Right cardiac atrium (tissue), 5 donors: ENCODE results near the gene PCGF5. TPM values are rescaled to one million over a fixed set of nuclear protein-coding genes. Genes with fewer than 3 reads are reported as not detected.
"Not testable (repeated sequence)": the region's sequence is repeated elsewhere in the genome, so short reads cannot be mapped to it uniquely, and the experiment has no call there.

Experiments used
- ATAC-seq, 2 donors: fragments of 200-7000 bp; cut with Tn5 transposase; one replicate each; pipeline versions ENCODE4 v1.8.0 to v1.9.1; 2020; ENCODE audit warnings: moderate library complexity in 2 of 2, mild to moderate bottlenecking in 1 of 2
- DNase-seq, 3 donors: peaks; one replicate each; pipeline ENCODE4 v3.0.0-alpha.2; 2020
- H3K27ac ChIP-seq: one replicate; pipeline ENCODE4 v1.5.1; 2013; ENCODE audit warnings: mild to moderate bottlenecking, low read length, control low read depth, moderate library complexity
- H3K27me3 ChIP-seq: one replicate; pipeline ENCODE4 v1.6.1; 2013; ENCODE audit not compliant: control insufficient read depth, insufficient read depth
- H3K4me1 ChIP-seq: one replicate; pipeline ENCODE4 v1.6.1; 2013; ENCODE audit warnings: low read length; ENCODE audit not compliant: control insufficient read depth, insufficient read depth
- H3K4me3 ChIP-seq: one replicate; pipeline ENCODE4 v1.5.1; 2013; ENCODE audit warnings: low read length, control low read depth
- H3K9me3 ChIP-seq: one replicate; pipeline ENCODE4 v1.6.1; 2013; ENCODE audit warnings: low read length; ENCODE audit not compliant: control insufficient read depth
- WGBS: extraction: QIAGEN DNeasy Blood & Tissue Kit; methylation state at CpG from one replicate; pipeline ENCODE4 v1.1.7; 2013; 5-methylcytosine and 5-hydroxymethylcytosine counted together
- intact Hi-C, 4 donors: fragments of 100-400 bp; cut with DNase I; formaldehyde crosslinking; loops; one replicate each; pipeline versions ENCODE4 v1.11.0 to v1.14.0; 2022 to 2023
- long read RNA-seq, 4 donors: library from polyadenylated mRNA; unstranded; transcript quantifications; one replicate each; pipeline ENCODE4 v2.0.0, GENCODE V29; 2020 to 2021
- polyA plus RNA-seq: library from polyadenylated mRNA; stranded (reverse); fragments of 200-250 nt; gene quantifications from one replicate; pipeline ENCODE4 v1.2.3, GENCODE V29; 2013
- total RNA-seq, 4 donors: library from RNA; stranded (reverse); fragmentation: NEBNext Ultra II Directional; extraction: Animal tissue kit (Norgen Biotek cat#: 25700); gene quantifications; one replicate each; pipeline ENCODE4 v1.2.1, GENCODE V29; 2021
- donor health status: healthy with polysubstance abuse.
- donor health status: DM: no; HTN: yes; CAD: no.
- donor health status: DM: no; HTN: no; CAD: no.
- donor health status: DM: no; HTN: yes; CAD: no; lungs with severe emphysema.
- donor health status: DM: yes; HTN: yes; CAD: no.

The PCGF5 gene
- 10 to 100 TPM; 55.1 to 77.1 (median 59.6) TPM for total RNA-seq
- 40.2 TPM for polyA plus RNA-seq
- long read RNA-seq, donor 1, full-length matches to known transcripts: 40 of 75 reads
- long read RNA-seq, donor 1, partial matches to known transcripts: 7 of 75 reads
- long read RNA-seq, donor 1, other reads (novel, unspliced or antisense): 28 of 75 reads
- long read RNA-seq, donor 2, full-length matches to known transcripts: 16 of 28 reads
- long read RNA-seq, donor 2, partial matches to known transcripts: 1 of 28 reads
- long read RNA-seq, donor 2, other reads (novel, unspliced or antisense): 11 of 28 reads
- long read RNA-seq, donor 3, full-length matches to known transcripts: 76 of 130 reads
- long read RNA-seq, donor 3, partial matches to known transcripts: 13 of 130 reads
- long read RNA-seq, donor 3, other reads (novel, unspliced or antisense): 41 of 130 reads
- long read RNA-seq, donor 4, full-length matches to known transcripts: 22 of 37 reads
- long read RNA-seq, donor 4, partial matches to known transcripts: 0 of 37 reads
- long read RNA-seq, donor 4, other reads (novel, unspliced or antisense): 15 of 37 reads

DNA sequence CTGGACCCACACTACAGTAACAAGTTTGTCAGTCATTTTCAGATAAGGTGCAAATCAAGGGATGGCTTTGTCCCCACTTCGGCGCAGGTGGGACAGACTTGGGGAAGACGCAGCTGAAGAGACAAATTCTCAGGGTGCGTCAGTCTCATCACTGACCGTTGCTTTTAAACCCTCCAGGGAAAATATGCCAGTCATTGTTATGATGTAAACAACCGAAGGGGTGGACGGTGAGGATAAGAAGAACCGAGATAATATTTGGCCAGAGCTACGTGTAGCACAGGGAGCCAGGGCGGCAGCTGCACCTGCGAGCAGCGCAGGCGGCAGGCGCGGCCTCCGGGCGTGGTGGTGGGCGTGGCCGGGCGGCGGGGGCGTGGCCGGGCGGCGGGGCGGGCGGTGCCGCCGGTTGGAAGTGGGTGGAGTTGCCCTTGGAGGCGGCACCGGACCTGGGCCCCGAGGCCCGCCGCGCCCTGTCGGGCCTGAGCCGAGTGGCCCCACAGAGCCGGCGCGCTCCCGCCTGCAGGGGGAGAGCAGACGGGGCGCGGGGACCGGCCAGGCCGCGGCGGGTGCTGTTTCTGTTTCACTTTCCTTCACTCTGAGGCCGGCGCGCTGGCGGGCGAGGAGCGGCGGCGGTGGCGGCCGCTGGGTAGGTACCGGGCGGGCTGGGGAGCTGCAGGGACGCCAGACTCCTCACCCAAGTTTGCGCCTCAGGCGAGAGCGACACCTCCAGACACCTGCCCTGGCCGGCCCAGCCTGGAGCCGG is at the start of gene PCGF5:
PCGF5 (plus strand) TSS at position 470 of the 760 bp plus-strand sequence. CDS start 2,209 bp downstream, outside the sequence.
- Histone ChIP-seq H3K27me3 (no peaks in the 10 kb centered on the region), H3K4me3 (peak within 1 kb of the TSS; percentile 96), H3K9me3 (no peaks in the 10 kb centered on the region), H3K27ac (peak within 1 kb of the TSS; percentile 79), H3K4me1 (peaks cover 2% of the 10 kb centered on the region)
- WGBS: under 1% methylated on average over 66 of the region's 66 CpGs
- intact Hi-C loops: loop anchor here in 1 of 4 donors (5.0 kb wide), 1 partner anchor 58 kb away; no protein-coding TSS in a partner anchor
- peak; percentile 100 for ATAC-seq
- peak; percentile 93 to 97 (median 96) for DNase-seq

- WGBS: 69% methylated on average over 3 of the region's 3 CpGs
- DNase-seq (no peak), ATAC-seq (no peak)
- H3K27ac ChIP-seq: peak overlapping the region; percentile 43
- H3K27me3 ChIP-seq: no peaks in the 10 kb centered on the region
- no peaks in the 10 kb centered on the region for H3K9me3 ChIP-seq
- no peak overlapping the region for H3K4me3 ChIP-seq
- peaks cover 3% of the 10 kb centered on the region for H3K4me1 ChIP-seq
- intact Hi-C loops: no loop called here
These were observed 49.0 kb upstream of the PCGF5 start for GRCh38 chr10:91171485-91171884.

GRCh38 chr10:91172348-91172747 is 48.1 kb upstream of the PCGF5 start:
- Histone ChIP-seq H3K4me3 (no peak overlapping the region), H3K27me3 (no peaks in the 10 kb centered on the region), H3K4me1 (peaks cover 3% of the 10 kb centered on the region), H3K9me3 (no peaks in the 10 kb centered on the region), H3K27ac (no peak overlapping the region)
- no peak for ATAC-seq
- intact Hi-C loops: no loop called here
- no peak for DNase-seq
- WGBS: 95% methylated on average over 2 of the region's 2 CpGs

- DNase-seq (peak in 1 of 3 donors; percentile 35), ATAC-seq (peak; percentile 66 to 74)
- Histone ChIP-seq H3K4me3 (no peak overlapping the region), H3K27me3 (no peaks in the 10 kb centered on the region), H3K27ac (peak overlapping the region; percentile 15), H3K4me1 (peaks cover 8% of the 10 kb centered on the region), H3K9me3 (no peaks in the 10 kb centered on the region)
- 75% methylated on average over 8 of the region's 8 CpGs for WGBS
- intact Hi-C loops: no loop called here
These were observed 35.1 kb upstream of the PCGF5 start for GRCh38 chr10:91185239-91185875.

- Histone ChIP-seq H3K27ac (no peak overlapping the region), H3K27me3 (no peaks in the 10 kb centered on the region), H3K4me3 (no peak overlapping the region), H3K9me3 (no peaks in the 10 kb centered on the region), H3K4me1 (peaks cover 9% of the 10 kb centered on the region)
- no peak for ATAC-seq
- 89% methylated on average over 4 of the region's 4 CpGs for WGBS
- no peak for DNase-seq
- intact Hi-C loops: no loop called here
These were observed 33.3 kb upstream of the PCGF5 start for GRCh38 chr10:91187156-91187555.

DNA sequence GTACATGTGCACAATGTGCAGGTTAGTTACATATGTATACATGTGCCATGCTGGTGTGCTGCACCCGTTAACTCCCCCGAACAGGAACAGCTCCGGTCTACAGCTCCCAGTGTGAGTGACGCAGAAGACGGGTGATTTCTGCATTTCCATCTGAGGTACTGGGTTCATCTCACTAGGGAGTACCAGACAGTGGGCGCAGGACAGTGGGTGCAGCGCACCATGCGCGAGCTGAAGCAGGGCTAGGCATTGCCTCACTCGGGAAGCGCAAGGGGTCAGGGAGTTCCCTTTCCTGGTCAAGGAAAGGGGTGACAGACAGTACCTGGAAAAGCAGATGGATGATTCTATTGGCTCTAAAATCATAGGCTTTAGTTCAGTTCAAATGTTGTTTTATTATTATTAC is 32.5 kb upstream of the PCGF5 start:
- intact Hi-C loops, H3K4me3 ChIP-seq, ATAC-seq, DNase-seq, H3K27me3 ChIP-seq, H3K9me3 ChIP-seq, H3K27ac ChIP-seq: not testable (repeated sequence)
- H3K4me1 ChIP-seq: peaks cover 10% of the 10 kb centered on the region
- 88% methylated on average over 11 of the region's 11 CpGs for WGBS

- no peak for DNase-seq
- Histone ChIP-seq H3K4me1 (peaks cover 11% of the 10 kb centered on the region), H3K27me3 (no peaks in the 10 kb centered on the region), H3K4me3 (no peak overlapping the region), H3K9me3 (no peaks in the 10 kb centered on the region), H3K27ac (no peak overlapping the region)
- intact Hi-C loops: no loop called here
- no peak for ATAC-seq
These were observed 31.6 kb upstream of the PCGF5 start for GRCh38 chr10:91188889-91189288.

DNA sequence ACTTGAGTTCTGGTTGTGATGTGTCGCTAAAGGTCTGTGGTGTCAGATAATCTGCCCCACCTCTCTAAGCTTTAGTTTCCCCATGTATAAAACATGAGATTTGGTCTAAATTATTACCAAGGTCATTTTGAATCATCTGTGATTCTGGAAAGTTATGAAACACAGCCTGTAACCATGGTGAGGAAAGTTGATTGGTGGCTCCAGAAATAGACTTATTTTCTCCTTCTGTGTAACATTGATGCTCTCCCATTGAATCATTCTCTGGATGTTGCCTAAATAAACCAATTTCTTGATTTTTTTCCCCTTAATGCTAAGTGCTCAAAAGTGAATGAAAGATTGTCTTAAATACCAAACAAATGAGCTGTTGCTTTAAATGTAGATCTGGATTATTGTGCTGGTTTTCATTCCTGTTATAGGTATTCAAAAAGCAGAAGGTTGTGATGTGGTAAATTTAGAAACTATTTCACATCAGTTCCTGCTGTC is 30.0 kb upstream of the PCGF5 start:
- no peaks in the 10 kb centered on the region for H3K27me3 ChIP-seq
- 94% methylated on average over 1 of the region's 1 CpG for WGBS
- intact Hi-C loops: no loop called here
- no peaks in the 10 kb centered on the region for H3K9me3 ChIP-seq
- H3K4me3 ChIP-seq: no peak overlapping the region
- no peak for DNase-seq
- peak in 1 of 2 donors; percentile 35 for ATAC-seq
- H3K4me1 ChIP-seq: peaks cover 3% of the 10 kb centered on the region
- no peak overlapping the region for H3K27ac ChIP-seq

GRCh38 chr10:91190876-91191583 is 29.4 kb upstream of the PCGF5 start:
- 66% methylated on average over 2 of the region's 2 CpGs for WGBS

GRCh38 chr10:91191584-91191919 is 28.9 kb upstream of the PCGF5 start:
- Histone ChIP-seq H3K9me3 (no peaks in the 10 kb centered on the region), H3K27me3 (no peaks in the 10 kb centered on the region), H3K4me1 (peaks cover 9% of the 10 kb centered on the region), H3K4me3 (no peak overlapping the region), H3K27ac (no peak overlapping the region)
- ATAC-seq (peak; percentile 56 to 72), DNase-seq (no peak)
- intact Hi-C loops: no loop called here

More at GRCh38 chr10:91190876-91191583, 29.4 kb upstream of the PCGF5 start:
- DNase-seq (no peak), ATAC-seq (peak in 1 of 2 donors; percentile 54)
- no peaks in the 10 kb centered on the region for H3K9me3 ChIP-seq
- peaks cover 6% of the 10 kb centered on the region for H3K4me1 ChIP-seq
- no peak overlapping the region for H3K4me3 ChIP-seq
- no peak overlapping the region for H3K27ac ChIP-seq
- intact Hi-C loops: no loop called here
- H3K27me3 ChIP-seq: no peaks in the 10 kb centered on the region
